ENCODE data around the gene LRRC36. TPM values are rescaled to one million over a fixed set of nuclear protein-coding genes. Genes with fewer than 3 reads are reported as not detected.

The LRRC36 gene
- total and polyA plus RNA-seq, 2 of the 13 experiments (the other 11 are each of a cell fraction or from before 2014, with no cell fraction given) = 0.12 to 0.15 TPM

DNA sequence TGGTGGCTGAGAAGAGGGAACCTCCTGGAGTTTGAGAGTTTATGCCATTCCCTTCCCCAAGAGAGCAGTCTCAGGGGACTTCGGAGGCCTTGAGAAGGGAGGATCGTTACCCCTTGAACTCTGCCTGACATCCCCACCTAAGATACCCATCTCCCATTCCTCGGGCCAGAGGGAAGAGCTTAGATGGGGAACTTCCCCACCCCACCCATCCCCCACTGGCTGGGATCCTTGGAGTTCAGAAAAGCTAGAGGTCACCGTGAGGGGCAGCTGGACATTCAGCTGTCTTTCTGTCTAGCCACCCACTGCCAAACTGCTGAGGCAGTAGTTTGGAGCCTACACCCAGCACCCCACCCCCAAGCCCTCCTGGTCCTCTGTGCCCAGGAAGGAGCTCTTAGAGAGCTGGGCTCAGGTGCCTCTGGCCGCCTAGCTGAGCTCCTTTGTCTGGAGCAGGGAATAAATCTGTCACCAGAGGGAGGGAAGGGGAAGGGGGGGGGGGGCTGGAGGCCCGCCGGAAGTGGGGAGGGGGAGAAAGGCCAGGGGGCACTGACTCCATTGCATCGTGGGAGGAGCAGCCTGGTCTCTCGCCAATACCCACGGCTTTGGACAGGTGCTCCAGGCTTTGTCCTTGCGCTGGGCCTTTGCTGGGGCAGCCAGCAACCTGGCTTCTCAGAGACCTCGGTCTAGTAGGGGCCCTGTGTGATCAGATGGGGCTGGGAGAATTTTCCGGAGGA is 105.3 kb downstream of the LRRC36 start (continued):
- 0 out of 2 replicates have a peak, but pooled peaks have one; percentile 22 for TF ChIP-seq ZNF296 (CRISPR knock-in tag; conservative IDR thresholded peaks at IDR 0.05)
- peak; percentile 17 for TF ChIP-seq HNRNPH1 (optimal IDR thresholded peaks at IDR 0.05; ENCODE audit: low read depth, low read length)
- no peak for TF ChIP-seq ZNF660 (CRISPR knock-in tag; IDR thresholded peaks at IDR 0.05; ENCODE audit: borderline replicate concordance, low read depth)
- TF ChIP-seq MAZ (IDR thresholded peaks at IDR 0.05; ENCODE audit: borderline replicate concordance, low read depth, low read length) = no peak
- TF ChIP-seq MAZ (CRISPR knock-in tag; IDR thresholded peaks at IDR 0.05; ENCODE audit: low read depth) = peak; percentile 22; the same call in 1 of the 2 replicates
- TF ChIP-seq REPIN1 (CRISPR knock-in tag; IDR thresholded peaks at IDR 0.05; ENCODE audit: borderline replicate concordance, low read depth) = peak; percentile 44; the same call in 1 of the 2 replicates
- TF ChIP-seq ZFX (CRISPR knock-in tag; IDR thresholded peaks at IDR 0.05; ENCODE audit: low read depth) = peak; percentile 25; the same call in 1 of the 2 replicates
- TF ChIP-seq, protein P1, sequence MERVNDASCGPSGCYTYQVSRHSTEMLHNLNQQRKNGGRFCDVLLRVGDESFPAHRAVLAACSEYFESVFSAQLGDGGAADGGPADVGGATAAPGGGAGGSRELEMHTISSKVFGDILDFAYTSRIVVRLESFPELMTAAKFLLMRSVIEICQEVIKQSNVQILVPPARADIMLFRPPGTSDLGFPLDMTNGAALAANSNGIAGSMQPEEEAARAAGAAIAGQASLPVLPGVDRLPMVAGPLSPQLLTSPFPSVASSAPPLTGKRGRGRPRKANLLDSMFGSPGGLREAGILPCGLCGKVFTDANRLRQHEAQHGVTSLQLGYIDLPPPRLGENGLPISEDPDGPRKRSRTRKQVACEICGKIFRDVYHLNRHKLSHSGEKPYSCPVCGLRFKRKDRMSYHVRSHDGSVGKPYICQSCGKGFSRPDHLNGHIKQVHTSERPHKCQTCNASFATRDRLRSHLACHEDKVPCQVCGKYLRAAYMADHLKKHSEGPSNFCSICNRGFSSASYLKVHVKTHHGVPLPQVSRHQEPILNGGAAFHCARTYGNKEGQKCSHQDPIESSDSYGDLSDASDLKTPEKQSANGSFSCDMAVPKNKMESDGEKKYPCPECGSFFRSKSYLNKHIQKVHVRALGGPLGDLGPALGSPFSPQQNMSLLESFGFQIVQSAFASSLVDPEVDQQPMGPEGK (CRISPR knock-in tag; IDR thresholded peaks at IDR 0.05) = peak; percentile 60; the same call in 1 of the 2 replicates
- TF ChIP-seq ZNF891 (CRISPR knock-in tag; IDR thresholded peaks at IDR 0.05) = 0 out of 2 replicates have a peak, but pooled peaks have one; percentile 9
- TF ChIP-seq ZNF230 (CRISPR knock-in tag; IDR thresholded peaks at IDR 0.05) = 0 out of 2 replicates have a peak, but pooled peaks have one; percentile 12
- TF ChIP-seq, protein P2, sequence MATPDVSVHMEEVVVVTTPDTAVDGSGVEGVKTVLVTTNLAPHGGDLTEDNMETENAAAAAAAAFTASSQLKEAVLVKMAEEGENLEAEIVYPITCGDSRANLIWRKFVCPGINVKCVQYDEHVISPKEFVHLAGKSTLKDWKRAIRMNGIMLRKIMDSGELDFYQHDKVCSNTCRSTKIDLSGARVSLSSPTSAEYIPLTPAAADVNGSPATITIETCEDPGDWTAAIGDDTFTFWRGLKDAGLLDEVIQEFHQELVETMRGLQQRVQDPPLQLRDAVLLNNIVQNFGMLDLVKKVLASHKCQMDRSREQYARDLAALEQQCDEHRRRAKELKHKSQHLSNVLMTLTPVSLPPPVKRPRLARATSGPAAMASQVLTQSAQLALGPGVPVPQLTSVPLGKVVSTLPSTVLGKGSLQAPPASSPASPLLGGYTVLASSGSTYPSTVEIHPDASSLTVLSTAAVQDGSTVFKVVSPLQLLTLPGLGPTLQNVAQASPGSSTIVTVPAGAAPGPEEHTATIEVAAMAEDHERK (CRISPR knock-in tag; IDR thresholded peaks at IDR 0.05; ENCODE audit: low read depth) = no peak
- TF ChIP-seq, protein P3, sequence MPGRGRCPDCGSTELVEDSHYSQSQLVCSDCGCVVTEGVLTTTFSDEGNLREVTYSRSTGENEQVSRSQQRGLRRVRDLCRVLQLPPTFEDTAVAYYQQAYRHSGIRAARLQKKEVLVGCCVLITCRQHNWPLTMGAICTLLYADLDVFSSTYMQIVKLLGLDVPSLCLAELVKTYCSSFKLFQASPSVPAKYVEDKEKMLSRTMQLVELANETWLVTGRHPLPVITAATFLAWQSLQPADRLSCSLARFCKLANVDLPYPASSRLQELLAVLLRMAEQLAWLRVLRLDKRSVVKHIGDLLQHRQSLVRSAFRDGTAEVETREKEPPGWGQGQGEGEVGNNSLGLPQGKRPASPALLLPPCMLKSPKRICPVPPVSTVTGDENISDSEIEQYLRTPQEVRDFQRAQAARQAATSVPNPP (CRISPR knock-in tag; IDR thresholded peaks at IDR 0.05) = no peak
- 0 out of 2 replicates have a peak, but pooled peaks have one; percentile 16 for TF ChIP-seq ZNF44 (CRISPR knock-in tag; IDR thresholded peaks at IDR 0.05)
- TF ChIP-seq NONO (IDR thresholded peaks at IDR 0.05) = no peak
- 0 out of 2 replicates have a peak, but pooled peaks have one; percentile 17 for TF ChIP-seq NONO (CRISPR knock-in tag; conservative IDR thresholded peaks at IDR 0.05)
- no peak for TF ChIP-seq ZNF264 (CRISPR knock-in tag; IDR thresholded peaks at IDR 0.05)
- TF ChIP-seq POLR2AphosphoS5 (IDR thresholded peaks at IDR 0.05; ENCODE audit: low read depth, low read length) = peak; percentile 68
- TF ChIP-seq GATAD2A (CRISPR knock-in tag; IDR thresholded peaks at IDR 0.05) = 0 out of 2 replicates have a peak, but pooled peaks have one; percentile 9
- TF ChIP-seq, protein P4, sequence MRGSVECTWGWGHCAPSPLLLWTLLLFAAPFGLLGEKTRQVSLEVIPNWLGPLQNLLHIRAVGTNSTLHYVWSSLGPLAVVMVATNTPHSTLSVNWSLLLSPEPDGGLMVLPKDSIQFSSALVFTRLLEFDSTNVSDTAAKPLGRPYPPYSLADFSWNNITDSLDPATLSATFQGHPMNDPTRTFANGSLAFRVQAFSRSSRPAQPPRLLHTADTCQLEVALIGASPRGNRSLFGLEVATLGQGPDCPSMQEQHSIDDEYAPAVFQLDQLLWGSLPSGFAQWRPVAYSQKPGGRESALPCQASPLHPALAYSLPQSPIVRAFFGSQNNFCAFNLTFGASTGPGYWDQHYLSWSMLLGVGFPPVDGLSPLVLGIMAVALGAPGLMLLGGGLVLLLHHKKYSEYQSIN (CRISPR knock-in tag; IDR thresholded peaks at IDR 0.05; ENCODE audit: borderline replicate concordance) = no peak
- TF ChIP-seq ZNF550 (CRISPR knock-in tag; IDR thresholded peaks at IDR 0.05; ENCODE audit: borderline replicate concordance) = 0 out of 2 replicates have a peak, but pooled peaks have one; percentile 81
- TF ChIP-seq POLR2G (IDR thresholded peaks at IDR 0.05; ENCODE audit: low read depth, low read length) = peak; percentile 66
- TF ChIP-seq TCF12 (IDR thresholded peaks at IDR 0.05) = no peak
- TF ChIP-seq TCF12 (CRISPR knock-in tag; IDR thresholded peaks at IDR 0.05) = 0 out of 2 replicates have a peak, but pooled peaks have one; percentile 6
- no peak for TF ChIP-seq SMC3 (IDR thresholded peaks at IDR 0.05; ENCODE audit: low read length)
- TF ChIP-seq ZC3H4 (CRISPR knock-in tag; IDR thresholded peaks at IDR 0.05; ENCODE audit: borderline replicate concordance) = no peak
